DOHH2 (cell line): ENCODE measurements around the gene FABP6.

Source experiments
- H3F3A ChIP-seq: fragments of 200-600 bp; sonication (generic), shearing (Covaris generic); 2 replicates; pipeline ENCODE4 v1.6.0; 2016; ENCODE audit warnings: antibody characterized with exemption, mild to moderate bottlenecking; ENCODE audit not compliant: control insufficient read depth, insufficient read depth
- H3K27ac ChIP-seq: fragments of 200-600 bp; sonication (generic); 2 replicates; pipeline ENCODE4 v1.5.1; 2014; ENCODE audit warnings: low read depth, mild to moderate bottlenecking, low read length, moderate library complexity
- H3K27me3 ChIP-seq: fragments of 200-600 bp; sonication (generic); 2 replicates; pipeline ENCODE4 v1.6.1; 2014; ENCODE audit warnings: mild to moderate bottlenecking, low read length, mixed read lengths; ENCODE audit not compliant: control insufficient read depth
- H3K36me3 ChIP-seq: fragments of 200-600 bp; sonication (generic); 2 replicates; pipeline ENCODE4 v1.6.1; 2014; ENCODE audit warnings: mild to moderate bottlenecking, low read length, moderate library complexity, mixed read lengths; ENCODE audit not compliant: control insufficient read depth
- H3K4me1 ChIP-seq: fragments of 200-600 bp; sonication (generic); 2 replicates; pipeline ENCODE4 v1.6.1; 2014; ENCODE audit warnings: mild to moderate bottlenecking, low read length, mixed read lengths; ENCODE audit not compliant: control insufficient read depth
- H3K4me2 ChIP-seq: fragments of 200-600 bp; sonication (generic); 2 replicates; pipeline ENCODE4 v1.6.0; 2014; ENCODE audit warnings: mild to moderate bottlenecking, low read length, moderate library complexity
- H3K4me3 ChIP-seq: fragments of 200-600 bp; sonication (generic); 2 replicates; pipeline ENCODE4 v1.5.1; 2014; ENCODE audit warnings: mild to moderate bottlenecking, low read length, mixed read lengths
- H3K79me2 ChIP-seq: fragments of 200-600 bp; sonication (generic); 2 replicates; pipeline ENCODE4 v1.6.1; 2014; ENCODE audit warnings: mild to moderate bottlenecking, low read length, mixed read lengths; ENCODE audit not compliant: control insufficient read depth
- H3K9me2 ChIP-seq: fragments of 200-600 bp; sonication (generic); replicated peaks from 2 replicates; pipeline ENCODE4 v1.6.1; 2014; ENCODE audit warnings: mild to moderate bottlenecking, low read length, mixed read lengths; ENCODE audit not compliant: control insufficient read depth
- H3K9me3 ChIP-seq: fragments of 200-600 bp; sonication (generic); 2 replicates; pipeline ENCODE4 v1.6.1; 2014; ENCODE audit warnings: antibody characterized with exemption, low read length, mixed read lengths; ENCODE audit not compliant: control insufficient read depth, insufficient read depth
- H4K20me1 ChIP-seq: fragments of 200-600 bp; sonication (generic); 2 replicates; pipeline ENCODE4 v1.6.0; 2014; ENCODE audit warnings: low read depth, mild to moderate bottlenecking, antibody characterized with exemption, low read length, moderate library complexity; ENCODE audit not compliant: control insufficient read depth, insufficient read depth
- CTCF ChIP-seq: fragments of 200-600 bp; sonication (generic); IDR thresholded peaks from one replicate; pipeline ENCODE4 v1.5.1; 2014; ENCODE audit warnings: antibody characterized with exemption, mild to moderate bottlenecking, low read depth, low read length; ENCODE audit not compliant: poor library complexity, severe bottlenecking
- EZH2phosphoT487 ChIP-seq: fragments of 200-600 bp; sonication (generic); IDR thresholded peaks from 2 replicates; pipeline ENCODE4 v1.6.1; 2017; ENCODE audit warnings: borderline replicate concordance, mild to moderate bottlenecking, antibody characterized with exemption, low read length, moderate library complexity, mixed read lengths

FABP6 gene

GRCh38 chr5:160260881-160261815, 31.8 kb downstream of the FABP6 start:
- no peaks in the 10 kb centered on the region for H4K20me1 ChIP-seq
- no peaks in the 10 kb centered on the region for H3K9me3 ChIP-seq
- no peaks in the 10 kb centered on the region for H3K79me2 ChIP-seq
- H3K4me3 ChIP-seq: no peak overlapping the region
- H3K4me1 ChIP-seq: peaks cover 2% of the 10 kb centered on the region; the same call in 1 of the 2 replicates
- H3K36me3 ChIP-seq: no peaks in the 10 kb centered on the region
- no peak overlapping the region for H3K4me2 ChIP-seq
- H3K27me3 ChIP-seq: peaks cover 24% of the 10 kb centered on the region
- no peaks in the 10 kb centered on the region for H3K9me2 ChIP-seq
- H3K27ac ChIP-seq: no peak overlapping the region
- TF ChIP-seq EZH2phosphoT487: no peak
- no peak for TF ChIP-seq CTCF
- no peaks in the 10 kb centered on the region for H3F3A ChIP-seq

GRCh38 chr5:160262151-160263074, 33.1 kb downstream of the FABP6 start:
- Histone ChIP-seq H3K79me2 (no peaks in the 10 kb centered on the region), H3K4me3 (no peak overlapping the region), H3K9me2 (no peaks in the 10 kb centered on the region), H3K9me3 (no peaks in the 10 kb centered on the region), H3K4me2 (no peak overlapping the region; the same call in 1 of the 2 replicates), H3K36me3 (no peaks in the 10 kb centered on the region), H3F3A (no peaks in the 10 kb centered on the region), H3K27ac (no peak overlapping the region), H3K4me1 (peaks cover 2% of the 10 kb centered on the region; the same call in 1 of the 2 replicates), H3K27me3 (peaks cover 24% of the 10 kb centered on the region), H4K20me1 (no peaks in the 10 kb centered on the region)
- TF ChIP-seq CTCF: no peak

GRCh38 chr5:160263326-160263855, 34.1 kb downstream of the FABP6 start:
- no peak overlapping the region for H3K4me3 ChIP-seq
- no peaks in the 10 kb centered on the region for H3K36me3 ChIP-seq
- H3K27ac ChIP-seq: no peak overlapping the region
- H3F3A ChIP-seq: no peaks in the 10 kb centered on the region
- H4K20me1 ChIP-seq: no peaks in the 10 kb centered on the region
- H3K9me3 ChIP-seq: no peaks in the 10 kb centered on the region
- peaks cover 2% of the 10 kb centered on the region; the same call in 1 of the 2 replicates for H3K4me1 ChIP-seq
- peaks cover 28% of the 10 kb centered on the region for H3K27me3 ChIP-seq
- H3K9me2 ChIP-seq: no peaks in the 10 kb centered on the region
- no peak overlapping the region for H3K4me2 ChIP-seq
- no peaks in the 10 kb centered on the region for H3K79me2 ChIP-seq
- no peak for TF ChIP-seq CTCF
- TF ChIP-seq EZH2phosphoT487: no peak
